Measurements from ENCODE around the gene DARS2.
"Not testable (repeated sequence)": the region's sequence is repeated elsewhere in the genome, so short reads cannot be mapped to it uniquely, and the experiment has no call there.

DNA sequence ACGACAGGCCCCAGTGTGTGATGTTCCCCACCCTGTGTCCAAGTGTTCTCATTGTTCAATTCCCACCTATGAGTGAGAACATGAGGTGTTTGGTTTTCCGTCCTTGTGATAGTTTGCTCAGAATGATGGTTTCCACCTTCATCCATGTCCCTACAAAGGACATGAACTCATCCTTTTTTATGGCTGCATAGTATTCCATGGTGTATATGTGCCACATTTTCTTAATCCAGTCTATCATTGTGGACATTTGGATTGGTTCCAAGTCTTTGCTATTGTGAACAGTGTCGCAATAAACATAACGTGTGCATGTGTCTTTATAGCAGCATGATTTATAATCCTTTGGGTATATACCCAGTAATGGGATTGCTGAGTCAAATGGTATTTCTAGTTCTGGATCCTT, 56.6 kb downstream of the DARS2 start:
- TF ChIP-seq POLR2A (IDR thresholded peaks at IDR 0.05): not testable (repeated sequence)
- TF ChIP-seq, protein P1, sequence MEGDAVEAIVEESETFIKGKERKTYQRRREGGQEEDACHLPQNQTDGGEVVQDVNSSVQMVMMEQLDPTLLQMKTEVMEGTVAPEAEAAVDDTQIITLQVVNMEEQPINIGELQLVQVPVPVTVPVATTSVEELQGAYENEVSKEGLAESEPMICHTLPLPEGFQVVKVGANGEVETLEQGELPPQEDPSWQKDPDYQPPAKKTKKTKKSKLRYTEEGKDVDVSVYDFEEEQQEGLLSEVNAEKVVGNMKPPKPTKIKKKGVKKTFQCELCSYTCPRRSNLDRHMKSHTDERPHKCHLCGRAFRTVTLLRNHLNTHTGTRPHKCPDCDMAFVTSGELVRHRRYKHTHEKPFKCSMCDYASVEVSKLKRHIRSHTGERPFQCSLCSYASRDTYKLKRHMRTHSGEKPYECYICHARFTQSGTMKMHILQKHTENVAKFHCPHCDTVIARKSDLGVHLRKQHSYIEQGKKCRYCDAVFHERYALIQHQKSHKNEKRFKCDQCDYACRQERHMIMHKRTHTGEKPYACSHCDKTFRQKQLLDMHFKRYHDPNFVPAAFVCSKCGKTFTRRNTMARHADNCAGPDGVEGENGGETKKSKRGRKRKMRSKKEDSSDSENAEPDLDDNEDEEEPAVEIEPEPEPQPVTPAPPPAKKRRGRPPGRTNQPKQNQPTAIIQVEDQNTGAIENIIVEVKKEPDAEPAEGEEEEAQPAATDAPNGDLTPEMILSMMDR (IDR thresholded peaks at IDR 0.05): not testable (repeated sequence)
